T-helper 2 cell treated with Interferon-gamma antibody and Interleukin-4, amounts not matched to agents 5 μg/mL and 100 μg/mL, for 36 hours (primary cell): ENCODE measurements around the gene EDA.

ENCODE experiments used
- DNase-seq: peaks from one replicate; pipeline ENCODE4 v3.0.0; 2021; ENCODE audit warnings: low spot score
- H3K27ac Mint-ChIP-seq: one replicate; pipeline ENCODE4 v1.8.0; 2021; ENCODE audit warnings: mild to moderate bottlenecking, mixed read lengths
- H3K27me3 Mint-ChIP-seq: one replicate; pipeline ENCODE4 v1.8.0; 2021; ENCODE audit warnings: low read depth, mixed read lengths
- H3K36me3 Mint-ChIP-seq: one replicate; pipeline ENCODE4 v1.8.0; 2021; ENCODE audit warnings: low read depth, mixed read lengths
- H3K4me1 Mint-ChIP-seq: one replicate; pipeline ENCODE4 v1.8.0; 2021; ENCODE audit warnings: low read depth, mixed read lengths
- H3K4me3 Mint-ChIP-seq: one replicate; pipeline ENCODE4 v1.8.0; 2022; ENCODE audit warnings: mild to moderate bottlenecking, moderate library complexity, mixed read lengths
- H3K9me3 Mint-ChIP-seq: one replicate; pipeline ENCODE4 v1.8.0; 2021; ENCODE audit warnings: mixed read lengths

EDA gene

GRCh38 chrX:69630147-69630546, 14.2 kb downstream of the EDA start:
- no peak for DNase-seq
- H3K27me3 Mint-ChIP-seq: no peaks in the 10 kb centered on the region
- H3K4me3 Mint-ChIP-seq: no peak overlapping the region

GRCh38 chrX:69664693-69665092, 48.8 kb downstream of the EDA start:
- Mint-ChIP-seq H3K9me3 (peaks cover 4% of the 10 kb centered on the region), H3K4me1 (no peaks in the 10 kb centered on the region), H3K27me3 (no peaks in the 10 kb centered on the region), H3K36me3 (no peaks in the 10 kb centered on the region), H3K27ac (no peak overlapping the region), H3K4me3 (no peak overlapping the region)
- DNase-seq: no peak

More at GRCh38 chrX:69630147-69630546, 14.2 kb downstream of the EDA start:
- no peaks in the 10 kb centered on the region for H3K9me3 Mint-ChIP-seq
- no peaks in the 10 kb centered on the region for H3K36me3 Mint-ChIP-seq
- H3K4me1 Mint-ChIP-seq: peaks cover 3% of the 10 kb centered on the region
- H3K27ac Mint-ChIP-seq: no peak overlapping the region

DNA sequence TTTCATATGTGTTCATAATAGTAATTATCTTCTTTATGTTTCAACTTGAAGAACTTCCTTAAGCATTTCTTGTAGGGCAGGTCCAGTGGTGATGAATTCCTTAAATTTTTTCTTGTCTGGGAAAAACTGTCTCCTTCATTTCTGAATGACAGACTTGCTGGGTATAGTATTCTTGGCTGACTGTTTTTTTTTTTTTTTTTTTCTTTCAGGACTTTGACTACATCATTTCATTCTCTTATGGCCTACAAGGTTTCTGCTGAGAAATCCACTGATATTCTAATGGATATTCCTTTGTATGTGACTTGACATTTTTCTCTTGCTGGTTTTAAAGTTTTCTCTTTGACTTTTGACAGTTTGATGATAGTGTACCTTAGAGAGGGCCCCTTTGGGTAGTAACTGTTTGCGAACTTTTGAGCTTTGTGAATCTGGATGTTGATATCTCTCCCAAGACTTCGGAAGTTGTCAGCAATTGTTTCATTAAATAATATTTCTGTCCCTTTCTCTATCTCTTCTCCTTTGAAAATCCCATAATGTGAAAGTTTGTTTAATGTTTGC, 54.2 kb downstream of the EDA start:
- Mint-ChIP-seq H3K27ac (no peak overlapping the region), H3K4me3 (no peak overlapping the region), H3K36me3 (no peaks in the 10 kb centered on the region), H3K4me1 (no peaks in the 10 kb centered on the region), H3K9me3 (peaks cover 18% of the 10 kb centered on the region), H3K27me3 (no peaks in the 10 kb centered on the region)
- DNase-seq: no peak

DNA sequence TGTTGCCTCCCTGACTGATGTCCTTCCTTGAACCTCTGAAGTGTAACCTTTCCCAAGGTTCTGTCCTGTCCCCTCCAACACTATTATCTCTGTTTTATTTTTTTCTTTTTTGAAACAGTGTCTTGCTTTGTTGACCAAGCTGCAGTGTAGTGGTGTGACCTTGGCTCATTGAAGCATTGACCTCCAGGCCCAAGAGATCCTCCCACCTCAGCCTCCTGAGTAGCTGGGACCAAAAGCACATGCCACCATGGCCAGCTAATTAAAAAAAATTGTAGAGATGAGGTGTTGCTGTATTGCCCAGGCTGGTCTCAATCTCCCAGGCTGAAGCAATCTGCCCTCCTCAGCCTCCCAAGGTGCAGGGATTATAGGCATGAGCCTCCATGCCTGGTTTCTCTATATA, 59.0 kb downstream of the EDA start:
- Mint-ChIP-seq H3K9me3 (peaks cover 18% of the 10 kb centered on the region), H3K27me3 (no peaks in the 10 kb centered on the region), H3K36me3 (no peaks in the 10 kb centered on the region), H3K27ac (no peak overlapping the region), H3K4me3 (no peak overlapping the region), H3K4me1 (no peaks in the 10 kb centered on the region)
- no peak for DNase-seq

DNA sequence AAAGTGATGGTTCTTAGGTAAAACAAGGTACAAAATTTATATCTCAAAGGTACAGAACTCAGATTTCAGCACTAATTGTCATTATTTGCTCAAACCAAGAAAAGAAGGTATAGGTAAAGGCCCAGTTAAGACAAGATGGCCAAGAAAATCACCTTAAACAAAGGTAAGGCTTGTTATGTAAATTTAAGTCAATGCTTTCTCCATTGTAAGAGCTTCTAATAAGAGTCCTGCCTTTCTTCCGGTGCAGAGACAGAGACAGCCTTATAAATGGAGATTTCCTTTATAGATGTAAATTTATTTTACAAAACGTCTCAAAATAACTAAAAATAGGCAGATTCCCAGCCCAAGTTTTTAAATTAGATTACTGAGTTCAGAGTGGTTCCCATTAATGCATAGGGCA, 89.9 kb downstream of the EDA start:
- H3K27me3 Mint-ChIP-seq: no peaks in the 10 kb centered on the region
- H3K27ac Mint-ChIP-seq: no peak overlapping the region
- H3K9me3 Mint-ChIP-seq: peaks cover 13% of the 10 kb centered on the region
- no peak overlapping the region for H3K4me3 Mint-ChIP-seq
- no peak for DNase-seq
- no peaks in the 10 kb centered on the region for H3K4me1 Mint-ChIP-seq
- no peaks in the 10 kb centered on the region for H3K36me3 Mint-ChIP-seq

DNA sequence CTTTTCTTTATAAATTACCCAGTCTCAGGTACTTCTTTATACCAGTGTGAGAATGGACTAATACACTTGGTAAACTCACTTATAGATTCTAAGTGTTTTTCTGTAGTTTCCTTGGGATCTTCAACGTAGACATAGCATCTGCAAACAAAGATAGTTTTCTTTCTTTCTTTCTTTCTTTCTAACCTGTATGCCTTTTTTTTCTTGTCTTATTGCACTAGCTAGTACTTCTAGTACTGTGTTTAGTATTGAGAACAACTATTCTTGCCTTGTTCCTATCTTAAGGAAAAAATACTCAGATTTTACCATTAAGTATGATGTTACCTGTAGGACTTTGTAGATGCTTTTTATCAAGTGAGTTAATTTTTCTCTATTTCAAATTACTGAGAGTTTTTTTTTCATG, 102.2 kb downstream of the EDA start:
- no peak overlapping the region for H3K4me3 Mint-ChIP-seq
- DNase-seq: no peak
- H3K36me3 Mint-ChIP-seq: no peaks in the 10 kb centered on the region
- H3K9me3 Mint-ChIP-seq: peaks cover 15% of the 10 kb centered on the region
- no peaks in the 10 kb centered on the region for H3K4me1 Mint-ChIP-seq
- no peaks in the 10 kb centered on the region for H3K27me3 Mint-ChIP-seq
- no peak overlapping the region for H3K27ac Mint-ChIP-seq

- Mint-ChIP-seq H3K27ac (no peak overlapping the region), H3K4me3 (no peak overlapping the region), H3K9me3 (no peaks in the 10 kb centered on the region), H3K27me3 (no peaks in the 10 kb centered on the region), H3K36me3 (no peaks in the 10 kb centered on the region), H3K4me1 (no peaks in the 10 kb centered on the region)
- no peak for DNase-seq
Measured at GRCh38 chrX:69724307-69724706, 108.4 kb downstream of the EDA start.

DNA sequence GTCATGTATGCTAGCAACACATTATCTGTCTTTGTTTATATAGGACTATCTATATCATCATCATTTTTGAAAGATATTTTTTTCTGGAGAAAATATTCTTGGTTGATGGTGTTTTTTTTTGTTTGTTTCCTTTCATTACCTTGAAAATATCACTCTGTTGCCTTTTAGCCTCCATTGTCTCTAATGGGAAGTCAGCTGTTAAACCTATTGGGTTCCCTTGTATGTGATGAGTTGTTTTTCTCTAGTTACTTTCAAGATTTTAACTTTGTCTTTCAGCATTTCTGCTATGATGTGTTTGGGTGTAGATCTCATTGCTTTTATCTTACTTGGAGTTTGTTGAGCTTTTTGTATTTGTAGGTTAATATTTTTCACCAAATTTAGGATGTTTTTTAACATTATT, 124.4 kb downstream of the EDA start:
- no peaks in the 10 kb centered on the region for H3K27me3 Mint-ChIP-seq
- peaks cover 15% of the 10 kb centered on the region for H3K9me3 Mint-ChIP-seq
- no peak for DNase-seq
- no peak overlapping the region for H3K27ac Mint-ChIP-seq
- H3K4me1 Mint-ChIP-seq: no peaks in the 10 kb centered on the region
- H3K4me3 Mint-ChIP-seq: no peak overlapping the region
- H3K36me3 Mint-ChIP-seq: no peaks in the 10 kb centered on the region

- no peaks in the 10 kb centered on the region for H3K27me3 Mint-ChIP-seq
- no peak overlapping the region for H3K4me3 Mint-ChIP-seq
- H3K27ac Mint-ChIP-seq: no peak overlapping the region
- no peaks in the 10 kb centered on the region for H3K36me3 Mint-ChIP-seq
- peaks cover 15% of the 10 kb centered on the region for H3K9me3 Mint-ChIP-seq
- no peaks in the 10 kb centered on the region for H3K4me1 Mint-ChIP-seq
- DNase-seq: no peak
Measured at GRCh38 chrX:69741721-69742120, 125.8 kb downstream of the EDA start.

- DNase-seq: no peak
- Mint-ChIP-seq H3K4me3 (no peak overlapping the region), H3K9me3 (peaks cover 9% of the 10 kb centered on the region), H3K27ac (no peak overlapping the region), H3K36me3 (no peaks in the 10 kb centered on the region), H3K4me1 (no peaks in the 10 kb centered on the region), H3K27me3 (no peaks in the 10 kb centered on the region)
Measured at GRCh38 chrX:69746051-69746450, 130.1 kb downstream of the EDA start.

DNA sequence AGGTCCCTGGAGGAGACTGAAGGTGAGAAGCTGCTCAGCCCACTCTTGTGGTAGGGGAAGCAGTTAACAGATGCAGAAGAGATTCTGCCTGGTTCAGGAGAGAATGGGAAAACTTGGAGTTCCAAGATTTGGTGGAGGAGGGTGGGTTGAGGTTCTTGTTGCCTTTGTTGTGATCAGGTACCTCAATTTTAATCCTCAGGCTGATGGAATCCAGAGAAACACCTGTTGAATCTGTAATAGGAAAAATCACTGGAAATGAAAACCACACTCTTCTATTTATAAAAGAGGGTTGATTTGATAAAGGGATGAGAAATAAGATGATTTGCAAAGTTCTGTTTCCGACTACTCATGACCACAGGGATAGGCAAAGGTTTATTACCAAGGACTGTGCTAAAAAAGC, 132.1 kb downstream of the EDA start:
- Mint-ChIP-seq H3K9me3 (peaks cover 2% of the 10 kb centered on the region), H3K36me3 (no peaks in the 10 kb centered on the region), H3K27me3 (no peaks in the 10 kb centered on the region), H3K27ac (no peak overlapping the region), H3K4me1 (no peaks in the 10 kb centered on the region), H3K4me3 (no peak overlapping the region)
- no peak for DNase-seq

DNA sequence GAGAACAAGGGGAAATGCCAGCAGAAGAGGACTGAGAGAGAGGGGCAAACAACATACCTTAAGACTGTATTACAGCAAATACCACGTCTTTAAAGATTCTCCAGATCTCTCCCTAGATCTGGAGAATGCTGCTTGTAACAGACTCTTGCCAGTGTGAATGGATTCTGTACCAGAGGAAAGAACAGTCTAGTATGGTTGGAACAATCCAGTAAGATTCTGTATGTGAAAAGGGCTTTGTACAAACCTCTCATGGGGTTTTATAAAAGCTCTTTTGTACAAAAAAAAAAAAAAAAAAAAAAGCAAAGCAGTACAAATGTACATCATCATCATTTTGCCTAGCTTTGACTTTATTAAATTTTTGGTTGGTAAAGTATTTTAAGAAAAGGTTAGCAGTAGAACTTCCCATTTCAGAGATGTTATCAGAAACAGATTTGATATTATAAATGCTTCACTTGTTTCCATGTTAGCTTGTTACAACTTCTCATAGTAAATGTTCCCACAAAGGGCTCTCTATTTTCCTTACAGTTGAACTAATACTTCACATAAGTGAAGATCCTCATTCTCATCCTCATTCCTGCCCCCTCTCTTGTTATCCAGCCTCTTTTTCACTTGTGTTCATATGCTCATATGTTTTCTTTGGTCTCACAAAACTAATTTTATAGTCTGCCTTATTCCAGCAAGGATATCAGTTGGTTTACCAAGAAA, 144.2 kb downstream of the EDA start:
- no peaks in the 10 kb centered on the region for H3K36me3 Mint-ChIP-seq

DNA sequence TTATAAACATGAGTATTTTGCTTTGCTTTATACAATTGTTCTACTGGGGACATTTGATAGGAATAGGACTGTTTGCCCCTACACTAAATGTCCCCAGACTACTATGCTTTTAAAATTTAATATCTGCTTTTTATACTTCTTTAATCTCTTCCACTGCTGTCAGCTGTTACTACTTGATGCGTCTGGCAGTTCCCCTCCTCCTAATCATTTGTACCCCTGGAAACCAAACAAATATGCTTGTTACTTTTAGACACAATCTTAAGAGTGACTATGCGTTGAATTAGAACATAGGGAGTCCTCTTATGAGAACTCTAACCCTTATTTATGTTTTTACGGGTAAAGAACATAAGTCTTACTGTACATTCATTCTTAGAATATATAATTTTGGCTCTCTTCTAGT, 145.7 kb downstream of the EDA start:
- DNase-seq: no peak
- Mint-ChIP-seq H3K36me3 (no peaks in the 10 kb centered on the region), H3K4me1 (no peaks in the 10 kb centered on the region), H3K27ac (no peak overlapping the region), H3K4me3 (no peak overlapping the region), H3K27me3 (no peaks in the 10 kb centered on the region), H3K9me3 (no peaks in the 10 kb centered on the region)

More for the DNA sequence above, 144.2 kb downstream of the EDA start:
- Mint-ChIP-seq H3K27ac (no peak overlapping the region), H3K4me3 (no peak overlapping the region), H3K9me3 (no peaks in the 10 kb centered on the region), H3K4me1 (no peaks in the 10 kb centered on the region), H3K27me3 (no peaks in the 10 kb centered on the region)
- DNase-seq: no peak

DNA sequence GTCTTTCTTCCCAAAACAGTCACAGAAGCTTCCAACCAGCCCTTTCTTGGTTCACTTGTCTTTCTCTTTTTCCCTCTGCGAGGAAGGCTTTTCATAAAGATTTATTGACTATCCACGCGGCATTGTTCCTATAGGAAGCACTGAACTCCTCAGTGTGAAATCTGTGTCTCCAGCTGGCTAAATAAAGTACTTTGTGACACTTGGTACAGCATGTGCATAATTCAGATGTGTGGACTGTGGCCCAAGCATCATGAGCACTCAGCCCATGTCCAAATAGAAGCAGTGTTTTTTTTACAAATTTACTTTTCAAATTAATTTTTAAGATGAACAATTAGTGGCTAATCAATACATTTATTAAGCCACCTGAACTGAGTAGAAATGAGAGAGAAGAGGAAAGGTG, 146.4 kb downstream of the EDA start:
- H3K4me1 Mint-ChIP-seq: no peaks in the 10 kb centered on the region
- H3K36me3 Mint-ChIP-seq: no peaks in the 10 kb centered on the region
- no peak for DNase-seq
- H3K27ac Mint-ChIP-seq: no peak overlapping the region
- no peaks in the 10 kb centered on the region for H3K9me3 Mint-ChIP-seq
- no peaks in the 10 kb centered on the region for H3K27me3 Mint-ChIP-seq
- no peak overlapping the region for H3K4me3 Mint-ChIP-seq
